CD4-positive, alpha-beta T cell treated with Interleukin-1 beta for 1 hour (primary cell): ENCODE data around the gene TRPC1.

Experiments
- DNase-seq, 2 donors: peaks; one replicate each; pipeline ENCODE4 v3.0.0-alpha.2; 2020 to 2022

Gene TRPC1

DNA sequence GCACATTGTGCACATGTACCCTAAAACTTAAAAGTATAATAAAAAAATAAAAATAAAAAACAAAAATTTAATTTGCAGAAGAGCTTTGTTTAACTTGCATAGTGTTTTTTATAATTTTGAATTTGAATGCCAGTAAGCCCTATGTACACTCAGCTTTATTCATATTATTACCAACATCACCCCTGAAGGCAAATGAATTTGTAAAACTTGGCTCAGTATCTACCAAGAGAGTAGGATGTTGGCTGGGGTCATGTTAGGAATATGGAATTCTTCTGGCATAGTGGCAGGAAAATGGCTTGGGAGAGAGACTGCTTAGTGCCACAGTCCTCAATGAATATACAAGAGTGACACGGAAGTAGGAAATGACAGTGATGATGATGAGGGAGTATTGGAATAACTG, 30.7 kb downstream of the TRPC1 start:
- no peak for DNase-seq

DNA sequence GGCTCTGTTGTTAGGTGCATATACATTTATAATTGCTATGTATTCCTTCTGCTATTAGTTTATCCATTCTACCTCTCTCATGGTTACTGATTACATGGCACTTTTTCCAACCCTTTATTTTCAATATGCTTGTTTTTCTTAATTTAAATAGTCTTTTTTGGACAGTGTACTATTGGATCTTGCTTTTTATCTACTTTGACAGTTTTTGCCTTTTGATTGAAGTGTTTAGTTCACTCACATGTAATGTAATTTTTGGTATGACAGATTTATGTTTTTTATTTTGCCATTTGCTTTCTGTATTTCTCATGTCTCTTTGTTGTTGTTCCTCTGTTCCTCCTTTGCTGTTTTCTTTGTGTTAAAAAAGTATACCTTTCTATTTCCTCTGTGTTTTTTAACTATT, 44.5 kb downstream of the TRPC1 start:
- DNase-seq, result no peak

DNA sequence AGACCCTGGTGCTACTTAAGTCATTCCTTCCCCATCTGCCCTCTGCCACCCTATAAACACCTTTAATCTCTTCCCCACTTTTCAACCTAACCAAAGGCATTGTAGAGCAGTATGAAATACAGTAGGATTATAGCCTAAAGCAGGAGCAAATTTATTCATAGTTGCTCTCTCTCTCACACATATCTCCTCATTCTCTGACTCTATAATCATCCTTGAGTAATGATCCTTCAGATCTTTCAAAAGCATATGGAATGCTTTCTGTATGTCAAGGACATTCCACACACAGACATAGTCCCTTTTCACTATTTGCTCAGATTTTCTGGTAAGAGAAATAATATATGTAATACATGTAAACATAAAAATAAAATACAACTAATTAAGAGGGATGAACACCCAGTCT, 54.1 kb downstream of the TRPC1 start:
- no peak for DNase-seq

DNA sequence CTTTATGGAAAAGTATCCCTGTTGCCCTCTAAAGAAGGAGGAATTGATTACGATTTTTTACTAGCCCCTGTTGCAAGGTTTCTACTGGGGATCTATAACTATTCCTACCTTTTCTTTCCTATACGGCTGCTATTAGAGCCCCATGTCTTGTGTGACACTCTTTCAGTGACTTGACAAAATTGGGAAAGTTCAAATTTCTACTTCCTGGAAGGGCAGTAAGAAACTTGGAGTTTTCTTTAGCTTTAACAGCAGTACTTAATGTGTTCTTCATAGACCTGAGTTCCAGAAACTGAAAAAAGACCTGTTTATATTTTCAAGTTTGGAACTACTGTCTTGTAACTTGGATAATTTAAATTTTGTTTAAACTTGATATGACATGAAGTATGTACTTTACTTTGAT, 54.7 kb downstream of the TRPC1 start:
- no peak for DNase-seq

DNA sequence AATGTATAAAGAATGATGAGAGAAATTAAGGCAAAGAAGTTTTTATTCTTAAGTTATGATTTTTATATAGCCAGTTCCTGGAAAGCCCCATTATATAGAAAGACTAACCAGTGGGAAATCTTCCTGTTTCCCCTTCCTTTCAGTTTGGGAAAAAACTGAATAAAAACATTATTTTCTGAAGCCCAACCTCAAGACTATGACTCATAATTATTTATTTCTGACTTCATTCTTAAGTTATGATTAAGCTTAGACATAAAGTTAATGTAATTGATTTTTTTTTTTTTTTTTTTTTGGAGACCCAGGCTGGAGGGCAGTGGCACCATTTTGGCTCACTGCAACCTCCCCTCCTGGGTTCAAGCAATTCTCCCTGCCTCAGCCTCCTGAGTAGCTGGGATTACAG, 55.8 kb downstream of the TRPC1 start:
- DNase-seq, result no peak

DNA sequence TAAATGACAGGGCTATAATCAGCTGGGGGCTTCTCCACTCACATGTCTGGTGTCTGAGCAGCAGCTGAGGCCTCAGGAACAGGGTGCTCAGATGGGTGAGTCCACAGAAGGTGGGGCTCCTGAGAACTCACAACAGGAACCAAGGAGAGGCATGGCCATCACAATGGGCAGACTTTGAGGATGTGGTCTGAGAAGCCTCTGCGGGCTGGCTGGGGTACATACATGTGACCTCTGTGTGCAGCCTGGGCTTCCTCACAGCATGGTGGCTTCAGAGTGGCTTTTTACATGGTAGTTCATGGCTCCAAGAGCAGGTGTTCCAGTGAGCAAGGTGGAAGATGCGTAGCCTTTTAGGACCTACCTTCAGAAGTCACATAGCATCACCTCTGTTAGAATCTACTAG, 58.8 kb downstream of the TRPC1 start:
- DNase-seq, result no peak

DNA sequence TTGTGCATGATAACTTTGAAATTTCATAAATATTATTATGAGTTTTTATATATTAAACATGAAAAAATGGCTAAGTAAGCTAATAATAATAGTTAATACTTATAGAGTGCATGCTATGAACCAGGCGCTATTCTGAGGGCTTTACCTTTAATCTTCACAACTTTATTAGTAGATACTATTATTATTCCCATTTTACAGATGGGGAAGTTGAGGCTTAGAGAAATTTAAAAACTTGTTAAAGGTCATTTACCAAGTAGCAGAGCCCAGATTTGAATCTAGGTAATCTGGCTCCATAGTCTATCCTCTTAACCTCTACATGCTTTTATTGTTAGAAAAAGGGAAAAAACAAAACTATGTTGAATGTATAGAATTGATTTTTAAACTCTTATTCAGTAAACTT, 60.4 kb downstream of the TRPC1 start:
- DNase-seq, result no peak

DNA sequence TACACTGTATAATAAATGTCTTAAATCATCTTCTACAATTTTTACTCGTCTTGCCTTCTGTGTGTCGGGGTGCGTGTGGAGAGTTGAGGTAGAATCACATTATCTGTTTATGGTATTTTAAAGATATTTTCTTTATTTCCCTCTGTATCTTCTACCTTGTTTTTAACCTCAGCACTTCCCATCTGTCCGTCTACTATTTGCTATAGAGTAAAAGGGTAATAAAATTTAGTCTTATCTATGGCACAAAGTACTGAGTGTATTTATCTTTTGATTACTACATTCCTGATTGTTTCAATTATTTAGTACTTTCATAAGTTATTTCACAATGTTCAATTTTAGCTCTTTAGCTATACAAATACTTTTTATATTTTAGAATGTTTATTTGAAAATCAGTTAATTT, 62.2 kb downstream of the TRPC1 start:
- DNase-seq, result no peak

DNA sequence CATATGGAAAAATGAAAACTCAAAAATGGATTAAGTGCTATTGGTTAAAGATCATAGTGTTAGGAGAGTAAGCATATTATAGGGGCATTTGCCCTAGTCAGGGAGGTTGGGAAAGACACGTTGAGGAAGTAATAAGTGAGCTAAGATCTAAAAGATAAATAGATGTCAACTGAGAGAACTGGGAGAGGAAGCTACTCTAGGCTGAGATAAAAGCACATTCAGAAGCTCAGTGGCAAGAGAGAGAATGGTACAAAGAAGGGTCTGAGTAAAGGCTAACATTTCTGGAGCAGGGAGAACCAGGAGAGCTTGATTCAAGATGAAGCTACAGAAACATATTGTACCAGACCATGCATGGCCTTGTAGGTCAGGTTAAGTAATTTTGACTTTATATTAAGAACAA, 63.9 kb downstream of the TRPC1 start:
- no peak for DNase-seq

DNA sequence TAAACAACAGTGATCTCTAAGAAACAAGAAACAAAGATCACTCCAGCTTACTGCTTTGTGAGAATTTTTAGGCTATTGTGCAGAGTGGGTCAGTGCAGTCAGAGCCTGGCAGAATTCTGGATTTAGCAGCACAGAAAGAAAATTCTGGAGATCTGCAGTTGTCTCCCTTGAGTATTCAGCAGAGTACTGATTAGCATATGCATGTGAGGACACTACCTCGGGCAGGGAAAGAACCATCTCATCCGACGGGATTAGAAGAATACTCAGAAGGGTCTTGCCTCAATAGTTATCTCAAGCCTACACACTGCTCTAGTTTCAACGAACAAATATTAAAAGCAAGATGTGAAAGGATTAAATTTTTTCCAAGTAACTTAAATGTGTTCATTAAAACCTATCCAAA, 70.7 kb downstream of the TRPC1 start:
- no peak for DNase-seq

DNA sequence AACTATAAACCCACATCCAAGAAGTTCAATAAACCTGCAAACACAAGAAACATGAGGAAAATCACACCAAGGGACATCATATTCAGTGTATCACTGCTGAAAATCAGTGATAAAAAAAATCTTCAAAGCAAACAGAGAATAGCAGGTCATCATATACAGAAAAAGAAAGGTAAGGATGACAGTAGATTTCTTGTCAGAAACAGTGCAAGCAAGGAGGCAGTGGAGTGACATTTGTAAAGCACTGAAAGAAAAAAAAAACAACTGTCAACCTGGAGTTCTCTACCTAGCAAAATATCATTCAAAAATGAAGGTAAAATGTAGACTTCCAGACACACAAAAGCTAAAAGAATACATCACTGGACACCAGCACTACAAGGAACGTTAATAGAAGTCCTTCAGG, 71.5 kb downstream of the TRPC1 start:
- DNase-seq, result no peak

DNA sequence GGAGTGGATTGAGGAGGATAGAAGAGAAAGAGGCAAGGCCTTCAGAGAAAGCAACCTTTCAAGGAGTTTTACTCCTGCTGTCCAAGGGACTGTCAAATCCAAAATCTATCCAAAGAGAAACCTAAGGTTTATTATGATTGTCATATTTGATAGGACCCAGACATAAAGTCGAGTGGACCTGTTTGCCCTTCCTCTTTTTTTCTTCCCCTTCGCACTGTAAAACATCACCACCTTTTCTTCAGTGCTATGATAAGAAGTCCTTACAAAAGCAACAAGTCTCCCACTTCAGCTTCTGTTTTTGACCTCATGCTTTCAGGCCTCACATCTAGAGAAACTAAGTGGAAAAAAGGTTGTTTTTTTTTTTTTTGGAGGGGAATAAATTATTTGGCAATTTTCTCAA, 73.0 kb downstream of the TRPC1 start:
- DNase-seq, result no peak

DNA sequence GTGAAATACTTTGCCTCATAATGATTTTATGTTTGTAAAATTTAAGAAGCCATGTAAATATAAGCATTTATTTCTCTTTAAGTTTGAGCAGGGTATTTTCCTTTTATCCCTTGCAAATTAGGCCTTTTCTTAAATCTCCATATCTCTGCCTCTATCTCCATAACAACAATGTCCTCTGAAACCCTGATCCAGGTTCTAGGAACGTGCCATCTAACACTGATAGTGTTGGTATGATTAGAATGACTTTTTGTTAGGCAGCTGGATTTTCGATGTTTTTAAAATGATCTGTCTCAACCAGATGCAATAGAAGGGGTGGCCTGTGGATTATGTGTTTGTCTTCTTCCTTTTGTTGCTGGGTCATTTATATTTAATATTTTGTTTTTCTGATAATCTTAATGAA, 77.9 kb downstream of the TRPC1 start:
- DNase-seq, result no peak

DNA sequence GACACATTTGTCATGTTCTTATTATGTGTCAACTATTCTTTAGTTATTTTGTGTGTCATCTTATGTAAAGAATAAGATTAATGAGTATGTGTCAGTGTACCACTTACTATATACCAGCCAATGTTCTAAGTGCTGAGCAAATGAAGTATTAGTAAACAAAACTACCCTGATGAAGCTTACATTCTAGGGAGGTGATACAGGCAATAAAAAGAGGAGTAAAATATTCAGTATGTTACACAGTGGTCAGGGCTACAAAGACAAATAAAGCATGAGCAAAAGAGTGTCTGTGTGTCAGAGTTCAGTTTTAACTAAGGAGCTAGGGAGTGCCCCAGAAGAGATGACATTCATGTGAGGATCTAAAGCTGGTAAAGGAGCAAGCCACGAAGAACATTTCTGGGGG, 79.1 kb downstream of the TRPC1 start:
- no peak for DNase-seq

DNA sequence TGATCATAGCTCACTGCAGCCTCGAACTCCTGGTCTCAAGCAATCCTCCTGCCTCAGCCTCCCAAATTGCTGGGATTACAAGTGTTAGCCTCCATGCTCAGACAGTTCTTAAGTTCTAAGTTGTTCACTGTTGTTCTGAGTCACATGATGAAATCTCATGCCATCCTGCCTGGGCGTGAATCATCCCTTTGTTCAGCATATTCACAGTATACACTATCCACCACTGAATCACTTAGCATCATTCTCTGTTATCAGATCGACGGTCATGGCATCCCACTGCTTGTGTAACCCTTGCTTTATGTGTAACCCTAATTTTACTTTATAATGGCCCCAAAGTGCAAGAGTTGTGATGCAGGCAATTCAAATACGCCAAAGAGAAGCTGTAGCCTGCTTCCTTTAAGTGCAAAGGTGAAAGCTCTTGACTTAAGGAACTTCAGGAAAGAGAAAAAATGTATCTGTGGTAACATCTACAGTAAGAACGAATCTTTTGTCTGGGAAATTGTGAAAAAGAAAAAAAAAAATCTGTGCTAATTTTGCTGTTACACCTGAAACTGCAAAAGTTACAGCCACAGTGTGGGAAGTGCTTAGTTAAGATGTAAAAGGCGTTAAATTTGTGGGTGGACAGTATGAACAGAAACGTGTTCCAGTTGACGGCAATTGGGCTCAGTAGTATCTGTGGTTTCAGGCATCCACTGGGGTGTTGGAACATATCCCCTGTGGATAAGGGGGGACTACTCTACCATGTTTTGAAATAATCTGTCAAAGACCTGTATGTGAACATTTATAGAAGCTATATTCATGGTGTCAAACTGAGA, 84.5 kb downstream of the TRPC1 start:
- no peak for DNase-seq

DNA sequence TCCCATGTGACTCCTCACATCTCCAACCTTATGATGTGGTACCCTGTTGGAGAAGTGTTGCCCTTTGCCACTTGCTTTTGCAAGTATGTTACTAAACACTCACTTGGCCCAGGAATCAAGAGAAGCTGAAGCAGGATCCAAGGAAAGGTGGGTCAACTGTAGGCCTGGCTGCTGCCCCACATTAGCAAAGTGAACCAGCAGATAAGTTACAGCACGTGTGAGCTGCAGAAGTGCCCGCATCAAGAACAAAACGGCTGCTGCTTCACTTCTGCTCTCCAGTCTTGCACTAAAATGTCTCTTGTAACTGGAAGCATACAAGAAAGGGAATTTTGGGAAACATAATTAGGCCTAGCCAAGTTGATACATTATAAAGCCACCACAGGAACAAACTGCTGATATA, 85.4 kb downstream of the TRPC1 start:
- DNase-seq, result no peak

DNA sequence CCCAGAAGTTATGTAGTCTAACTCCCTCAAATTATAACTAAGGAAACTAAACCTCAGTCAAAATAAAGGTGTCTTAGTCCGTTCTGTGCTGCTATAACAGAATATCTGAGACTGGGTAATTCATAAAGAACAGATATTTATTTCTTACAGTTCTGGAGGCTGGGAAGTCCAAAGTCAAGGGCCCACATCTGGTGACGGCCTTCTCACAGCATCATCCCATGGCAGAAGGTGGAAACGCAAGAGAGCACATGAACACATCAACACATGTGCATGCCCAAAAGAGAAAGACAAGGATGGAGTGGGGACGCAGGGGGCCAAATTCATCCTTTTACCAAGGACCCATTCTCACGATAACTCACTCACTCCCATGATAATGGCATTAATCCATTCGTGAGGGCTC, 92.0 kb downstream of the TRPC1 start:
- DNase-seq, result no peak

DNA sequence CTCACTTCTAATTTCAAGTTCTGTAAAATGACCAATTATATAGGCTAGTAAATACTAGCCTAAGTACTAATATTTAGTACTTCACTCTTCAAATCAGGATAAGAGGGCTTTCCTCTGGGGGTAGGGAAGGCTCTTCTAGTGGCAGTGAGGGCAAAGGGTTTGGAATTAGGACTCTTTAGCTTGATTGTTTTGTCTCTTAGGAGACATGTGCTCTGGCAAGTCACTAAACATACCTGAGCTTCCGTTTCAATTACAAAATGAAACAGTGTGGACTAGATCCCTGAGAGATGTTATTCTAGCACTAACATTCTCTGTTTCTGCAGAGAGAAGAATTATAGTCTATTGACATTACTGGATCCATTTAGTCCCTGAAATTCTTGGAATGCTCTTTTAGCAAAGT, 93.5 kb downstream of the TRPC1 start:
- DNase-seq, result no peak

DNA sequence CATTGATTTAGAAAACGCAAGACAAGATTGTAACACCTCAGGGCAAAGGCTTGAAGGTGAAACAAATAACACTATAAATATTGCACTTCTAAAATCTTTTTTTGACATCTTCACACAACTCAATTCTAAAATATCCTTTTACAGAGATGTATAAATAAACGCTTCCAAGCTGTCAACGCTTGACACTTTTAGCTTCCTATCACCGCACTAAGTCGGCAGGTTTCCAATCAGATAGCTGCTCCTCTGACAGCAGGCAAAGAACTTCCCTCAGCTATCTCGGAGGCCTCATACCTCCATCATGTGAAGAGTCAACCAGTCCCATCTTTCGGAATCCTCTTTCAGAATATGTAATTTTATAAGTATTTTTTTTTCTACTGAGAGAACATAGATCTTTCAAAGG, 94.1 kb downstream of the TRPC1 start:
- no peak for DNase-seq

DNA sequence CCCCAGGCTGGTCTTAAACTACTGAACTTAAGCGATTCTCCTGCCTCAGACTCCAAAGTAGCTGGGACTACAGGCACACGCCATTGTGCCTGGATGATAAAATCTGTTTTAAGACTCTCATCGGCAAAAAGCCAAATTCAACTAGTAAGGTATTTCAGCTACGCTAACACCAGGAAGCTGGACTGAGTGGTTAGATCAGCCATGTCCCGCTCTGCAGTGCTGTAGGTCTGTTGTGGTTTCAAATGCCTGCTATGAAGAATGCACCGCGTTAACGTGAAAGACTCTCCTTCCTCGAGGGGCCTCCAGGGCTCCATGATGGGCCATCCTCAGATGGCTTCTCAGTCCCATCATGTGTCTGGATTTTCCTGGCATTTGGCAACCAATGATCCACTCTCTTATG, 94.8 kb downstream of the TRPC1 start:
- DNase-seq, result no peak

DNA sequence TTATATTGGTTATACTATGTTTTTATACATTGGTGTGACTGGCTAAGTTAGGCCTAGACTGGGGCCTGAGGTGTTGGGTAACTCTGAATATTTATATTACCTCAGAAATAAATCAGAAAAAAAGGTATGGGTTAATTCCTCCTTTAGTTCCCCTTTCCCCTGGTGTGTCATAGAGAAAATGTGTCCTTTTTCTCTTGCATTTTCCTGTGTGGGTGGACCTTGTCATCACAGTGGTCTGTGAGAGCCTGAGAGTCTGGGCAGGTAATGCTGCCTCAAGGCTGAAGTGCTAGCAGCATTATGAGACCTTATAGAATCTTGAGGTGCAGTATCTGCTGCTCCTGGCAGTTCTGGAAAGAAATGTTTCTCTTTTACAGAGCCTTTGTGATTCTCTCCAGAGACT, 95.3 kb downstream of the TRPC1 start:
- DNase-seq, result no peak

DNA sequence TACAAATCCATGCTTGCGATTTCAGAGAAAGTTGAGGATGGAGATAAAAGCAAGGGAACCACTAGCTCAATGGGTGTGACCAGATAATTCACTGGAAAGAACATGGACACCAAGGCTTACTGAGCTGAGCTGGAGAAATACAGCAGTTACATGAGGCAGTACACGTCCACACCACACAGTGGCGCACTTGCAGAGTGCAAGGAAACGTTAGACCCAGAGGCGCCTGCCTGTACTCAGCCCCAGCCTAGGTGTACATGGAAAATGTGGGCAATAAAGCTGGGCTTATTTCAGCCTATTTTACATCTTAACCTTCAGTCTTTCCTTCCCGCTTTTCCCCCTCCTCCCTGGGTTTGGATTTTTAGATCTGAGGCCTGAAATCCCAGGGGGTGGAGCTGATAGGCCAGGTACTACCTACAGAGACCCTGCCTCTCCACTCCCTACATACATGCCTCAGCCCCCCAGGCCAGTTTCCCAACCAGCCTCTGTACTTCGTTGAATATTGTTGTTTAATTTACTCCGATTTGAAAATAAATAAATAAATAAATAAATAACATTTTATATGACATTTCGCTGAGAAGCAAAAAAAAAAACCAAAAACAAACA, 105.0 kb downstream of the TRPC1 start:
- peak; percentile 39 to 40 for DNase-seq

DNA sequence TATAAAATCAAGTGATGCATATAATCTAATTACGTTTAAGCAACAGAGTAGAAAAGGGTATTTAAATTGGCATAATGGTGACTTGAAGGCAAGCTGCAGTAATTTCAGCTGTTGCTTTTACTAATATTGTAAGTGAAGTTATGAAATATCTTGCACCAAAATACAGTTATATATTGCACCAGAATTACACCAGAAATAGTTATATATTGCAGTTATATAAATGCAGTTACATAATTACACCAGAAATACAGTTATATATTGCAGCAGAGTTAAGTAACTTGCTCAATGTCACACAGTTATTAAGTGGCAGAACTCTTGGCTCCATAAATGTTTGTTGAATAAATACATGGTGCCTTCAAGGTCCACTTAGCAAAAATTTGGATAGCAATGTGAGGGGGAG, 113.7 kb downstream of the TRPC1 start:
- no peak for DNase-seq

DNA sequence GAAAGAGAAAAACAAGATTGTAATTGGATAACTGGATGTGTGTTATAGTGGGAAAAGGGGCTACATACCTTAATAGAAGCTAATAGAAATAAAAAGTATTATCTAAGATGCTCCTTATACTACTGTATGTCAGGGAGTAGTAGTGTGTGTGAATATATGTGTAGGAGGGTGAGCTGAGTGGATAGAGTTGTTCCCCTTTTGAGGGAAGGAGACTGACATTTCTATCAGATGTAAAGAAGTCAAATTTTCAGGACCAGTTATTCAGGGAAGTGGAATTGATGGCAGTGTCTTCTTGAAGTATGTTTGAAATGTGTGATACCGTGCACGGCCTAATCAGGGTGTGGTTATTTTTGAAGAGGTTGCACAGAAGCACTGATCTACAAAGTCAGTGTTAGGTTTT, 116.0 kb downstream of the TRPC1 start:
- DNase-seq, result no peak

DNA sequence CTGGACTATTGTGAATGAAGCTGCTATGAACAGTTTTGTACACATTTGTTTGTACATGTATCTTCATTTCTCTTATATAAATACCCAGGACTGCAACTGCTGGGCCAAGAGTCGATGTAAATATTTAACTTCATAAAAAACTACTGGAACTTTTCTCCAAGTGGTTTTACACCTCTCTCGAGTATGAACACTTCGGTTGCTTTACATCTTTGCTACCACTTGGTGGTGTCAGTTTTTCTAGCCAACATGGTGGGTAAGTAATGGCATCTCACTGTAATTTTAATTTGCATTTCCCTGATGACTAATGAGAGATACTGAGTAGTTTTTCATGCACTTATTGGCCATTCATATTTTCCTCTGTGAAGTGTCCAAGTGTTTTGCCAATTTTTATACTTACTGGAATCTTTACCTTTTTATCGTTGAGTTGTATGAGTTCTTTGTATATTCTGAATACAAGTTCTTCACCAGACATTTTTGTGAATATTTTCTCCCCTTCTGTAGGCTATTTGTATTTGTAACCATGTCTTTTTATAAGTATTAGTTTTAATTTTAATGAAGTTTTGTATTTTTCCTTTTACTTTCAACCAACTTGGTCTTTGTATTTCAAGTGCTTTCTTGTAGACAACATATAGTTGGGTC, 120.6 kb downstream of the TRPC1 start:
- DNase-seq, result peak in 1 of 2 donors; percentile 10
